ENCODE results near the gene SLC2A14.
"Not testable (repeated sequence)": the region's sequence is repeated elsewhere in the genome, so short reads cannot be mapped to it uniquely, and the experiment has no call there.

- not testable (repeated sequence) for TF ChIP-seq CTCF, POLR2A, POLR2AphosphoS5 (IDR thresholded peaks at IDR 0.05)
These were observed 37.4 kb upstream of the SLC2A14 start for GRCh38 chr12:7910106-7910505.
